HTR-8/SVneo (cell line): Measurements from ENCODE around the gene RARRES2.
A peak's percentile ranks its signal among the peaks of the same experiment; 100 is the strongest.

Experiments
- DNase-seq: peaks from one replicate; pipeline ENCODE4 v3.0.0; 2011; ENCODE audit warnings: low spot score, mixed read lengths; ENCODE audit not compliant: insufficient read length
- FAIRE-seq: peaks from 2 replicates; lab custom pipeline; 2011; peaks lifted over from hg19 to GRCh38; lab: Jason Lieb, UNC

The RARRES2 gene

DNA sequence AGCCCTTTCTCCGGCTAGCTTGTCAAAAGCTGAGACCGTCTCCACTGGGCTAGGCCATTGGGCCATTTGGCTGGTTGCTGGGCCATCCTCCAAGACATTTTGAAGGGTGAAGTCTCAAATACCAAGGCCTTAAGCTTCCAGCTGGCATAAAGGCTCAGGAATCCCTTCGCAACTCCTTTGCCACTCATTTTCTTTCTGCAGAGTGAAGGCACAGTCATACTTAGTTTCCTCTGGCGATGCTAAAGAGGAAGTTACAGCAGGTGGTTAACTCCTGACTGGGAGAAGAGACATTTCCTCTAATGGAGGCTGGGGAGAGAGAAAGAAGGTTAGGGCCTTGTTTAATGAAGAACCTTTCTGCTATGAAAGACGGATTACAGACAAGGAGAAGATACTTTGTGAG lies 22.4 kb upstream of the RARRES2 start:
- DNase-seq (no peak), FAIRE-seq (no peak)

GRCh38 chr7:150363370-150363769 lies 21.9 kb upstream of the RARRES2 start:
- DNase-seq (no peak), FAIRE-seq (no peak)

- no peak for FAIRE-seq
Observed at GRCh38 chr7:150361807-150362621, 20.6 kb upstream of the RARRES2 start.

GRCh38 chr7:150361402-150361801 lies 20.0 kb upstream of the RARRES2 start:
- FAIRE-seq (no peak), DNase-seq (no peak)

More at GRCh38 chr7:150361807-150362621, 20.6 kb upstream of the RARRES2 start:
- no peak for DNase-seq

DNA sequence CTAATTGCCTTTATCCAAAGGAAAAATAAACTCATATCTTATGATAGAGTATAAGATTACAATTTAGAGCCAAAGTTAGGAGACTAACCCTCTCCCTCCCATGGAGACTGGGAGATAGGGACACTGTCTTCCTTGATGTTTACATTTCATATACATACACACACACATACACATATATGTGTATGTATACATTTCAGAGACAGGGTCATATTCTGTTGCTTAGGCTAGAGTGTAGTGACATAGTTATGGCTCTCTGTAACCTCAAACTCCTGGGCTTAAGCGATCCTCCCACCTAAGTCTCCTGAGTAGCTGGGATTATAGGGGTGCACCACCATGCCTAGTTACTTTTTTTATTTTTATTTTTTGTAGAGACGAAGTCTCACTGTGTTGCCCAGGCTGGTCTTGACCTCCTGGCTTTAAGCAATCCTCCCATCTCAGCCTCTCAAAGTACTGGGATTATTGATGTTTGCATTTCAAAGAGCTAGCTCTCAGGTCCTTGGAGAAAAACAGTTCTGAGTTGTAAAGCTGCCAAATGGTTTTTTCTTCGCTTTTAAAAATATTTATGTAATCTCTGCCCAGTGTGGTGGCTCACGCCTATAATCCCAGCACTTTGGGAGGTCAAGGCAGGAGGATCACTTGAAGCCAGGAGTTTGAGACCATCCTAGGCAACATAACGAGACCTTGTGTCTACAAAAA lies 19.1 kb upstream of the RARRES2 start:
- FAIRE-seq: no peak

DNA sequence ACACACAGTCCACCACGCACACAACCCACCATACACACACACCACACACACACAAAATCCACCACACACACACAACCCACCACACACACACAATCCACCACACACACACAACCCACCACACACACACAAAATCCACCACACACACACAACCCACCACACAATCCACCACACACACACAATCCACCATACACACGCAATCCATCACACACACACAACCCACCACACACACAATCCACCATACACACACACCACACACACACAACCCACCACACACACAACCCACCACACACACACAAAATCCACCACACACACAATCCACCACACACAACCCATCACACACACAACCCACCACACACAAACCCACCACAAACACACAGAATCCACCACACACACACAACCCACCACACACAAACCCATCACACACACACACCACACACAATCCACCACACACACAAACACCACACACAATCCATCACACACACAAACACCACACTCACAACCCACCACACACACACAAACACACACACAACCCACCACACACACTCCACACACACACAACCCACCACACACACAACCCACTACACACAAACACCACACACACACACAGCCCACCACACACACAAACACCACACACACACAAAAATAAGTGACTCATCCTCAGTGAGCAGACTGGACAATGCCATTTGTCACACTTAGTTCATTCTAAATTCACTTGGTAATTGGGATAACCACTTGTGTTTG lies 18.4 kb upstream of the RARRES2 start:
- FAIRE-seq: no peak
- no peak for DNase-seq

More for the DNA sequence above, 19.1 kb upstream of the RARRES2 start:
- DNase-seq: no peak

- peak; percentile 86 for FAIRE-seq
- no peak for DNase-seq
Observed at GRCh38 chr7:150358988-150359621, 17.7 kb upstream of the RARRES2 start.

- DNase-seq (no peak), FAIRE-seq (no peak)
Observed at GRCh38 chr7:150358433-150358832, 17.0 kb upstream of the RARRES2 start.

DNA sequence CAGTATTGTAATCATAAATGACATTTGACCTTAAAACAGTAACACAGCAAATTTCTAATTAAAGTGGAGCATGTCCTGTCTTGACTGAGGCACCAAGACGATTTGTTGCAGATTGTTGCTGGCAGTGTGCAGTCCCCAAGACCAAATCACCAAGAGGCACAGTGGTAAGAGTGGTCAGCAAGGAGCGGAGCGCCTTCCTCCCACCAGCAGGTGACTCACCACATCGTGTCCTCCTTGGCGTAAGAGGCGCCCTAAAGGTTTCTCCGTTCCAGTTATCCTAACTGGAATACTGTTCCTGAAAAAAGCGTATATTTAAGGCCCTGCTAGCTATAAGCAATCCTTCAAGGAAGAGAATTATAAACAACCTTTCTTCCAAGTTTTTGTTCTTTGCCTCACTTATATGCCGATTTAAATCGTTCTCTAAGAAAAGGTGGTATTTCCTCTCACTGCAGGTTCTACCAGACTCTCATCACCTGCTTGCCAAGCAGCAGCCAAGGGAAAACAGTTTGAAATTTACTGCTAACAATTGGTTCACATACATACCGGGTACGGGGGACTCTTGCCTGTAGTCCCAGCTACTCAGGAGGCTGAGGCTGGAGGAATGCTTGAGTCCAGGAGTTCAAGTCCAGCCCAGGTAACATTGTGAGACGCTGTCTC lies 16.5 kb upstream of the RARRES2 start:
- no peak for DNase-seq
- FAIRE-seq: no peak

DNA sequence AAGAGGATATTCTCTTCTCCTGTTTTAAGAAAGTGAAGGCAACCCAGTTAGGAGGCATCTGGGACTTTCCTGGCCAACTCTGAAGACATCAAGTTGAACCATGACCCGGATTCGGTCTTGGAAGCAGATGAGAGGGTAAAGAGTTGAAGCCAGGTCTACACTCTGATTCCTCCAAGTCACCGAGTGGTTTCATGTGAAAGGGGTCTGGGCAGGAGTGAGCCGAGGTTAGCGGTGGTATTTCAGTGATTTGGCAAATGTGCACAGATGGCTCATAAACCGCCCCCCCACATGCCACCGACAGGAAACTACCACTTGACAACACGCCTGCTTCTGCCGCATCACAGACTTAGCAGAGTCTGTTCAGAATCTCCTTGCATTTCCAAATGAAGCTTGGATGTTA lies 15.8 kb upstream of the RARRES2 start:
- DNase-seq (no peak), FAIRE-seq (no peak)

GRCh38 chr7:150356265-150356897 lies 15.0 kb upstream of the RARRES2 start:
- FAIRE-seq (no peak), DNase-seq (no peak)

DNA sequence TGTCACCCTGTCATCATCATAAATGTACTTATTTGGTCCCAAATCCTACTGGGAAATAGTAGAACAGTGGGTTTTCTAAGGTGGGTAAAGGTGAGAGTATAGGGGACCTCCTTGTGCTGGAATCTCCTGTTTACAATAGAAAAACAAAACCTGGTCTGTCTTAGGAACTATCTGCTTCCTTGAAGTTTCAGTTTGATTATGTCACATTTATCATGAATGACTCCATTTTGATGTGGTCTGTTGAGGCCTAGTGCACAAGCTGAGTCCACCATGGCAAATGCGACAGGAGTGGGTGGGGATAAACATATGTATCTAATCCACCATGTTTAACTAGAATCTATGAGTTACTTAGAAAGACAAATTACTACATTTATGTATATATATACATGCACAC lies 14.2 kb upstream of the RARRES2 start:
- DNase-seq: no peak
- no peak for FAIRE-seq

GRCh38 chr7:150351587-150352194 lies 10.3 kb upstream of the RARRES2 start:
- DNase-seq: no peak

GRCh38 chr7:150346922-150347321 lies 5.5 kb upstream of the RARRES2 start:
- no peak for FAIRE-seq
- no peak for DNase-seq

More at GRCh38 chr7:150351587-150352194, 10.3 kb upstream of the RARRES2 start:
- FAIRE-seq: no peak

- FAIRE-seq (no peak), DNase-seq (no peak)
Observed at GRCh38 chr7:150345012-150345411, 3.6 kb upstream of the RARRES2 start.

- FAIRE-seq (no peak), DNase-seq (no peak)
Observed at GRCh38 chr7:150344299-150344698, 2.9 kb upstream of the RARRES2 start.

DNA sequence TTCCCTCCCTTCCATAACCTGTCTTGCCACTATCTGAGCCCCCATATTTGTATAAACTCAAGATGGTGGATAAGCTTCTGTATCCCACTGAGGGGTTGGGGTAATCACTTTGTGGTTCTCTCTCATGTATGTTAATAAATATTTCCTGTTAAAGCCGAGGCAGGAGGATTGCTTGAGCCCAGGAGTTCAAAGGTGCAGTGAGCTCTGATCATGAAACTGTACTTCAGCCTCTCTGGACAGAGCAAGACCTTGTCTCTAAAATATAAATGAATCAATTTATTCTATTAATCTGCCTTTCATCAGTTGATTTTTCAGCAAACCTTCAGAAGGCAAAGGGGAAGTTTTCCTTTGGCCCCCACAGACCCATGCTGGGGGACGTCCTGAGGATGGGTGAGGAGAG lies 1.8 kb upstream of the RARRES2 start:
- DNase-seq (no peak), FAIRE-seq (no peak)

DNA sequence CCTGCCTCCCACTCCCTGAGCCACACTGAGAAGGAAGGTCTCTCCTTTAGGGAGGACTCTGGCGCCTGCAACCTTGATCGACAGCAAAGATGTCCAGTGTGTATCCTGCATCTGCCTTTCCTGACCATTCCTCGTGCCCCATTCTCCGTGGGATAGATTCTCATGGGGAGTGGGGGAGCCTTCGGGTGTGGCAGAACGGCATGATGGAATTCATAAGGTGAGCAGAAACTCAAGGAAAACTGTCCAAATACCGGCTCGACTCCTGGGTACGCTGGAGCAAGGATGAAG lies 636 bp upstream of the RARRES2 start:
- DNase-seq (no peak), FAIRE-seq (no peak)

- FAIRE-seq (no peak), DNase-seq (no peak)
Observed at GRCh38 chr7:150340875-150341262, 560 bp downstream of the RARRES2 start.
